Ishikawa (cell line): ENCODE results near the gene RPS6KA2.

Experiments used
- CEBPB ChIP-seq: IDR thresholded peaks from 2 replicates; pipeline ENCODE4 v1.6.1; 2012
- CREB1 ChIP-seq: IDR thresholded peaks from 2 replicates; pipeline ENCODE4 v1.6.1; 2012; ENCODE audit warnings: low read depth
- EGR1 ChIP-seq: IDR thresholded peaks from 2 replicates; pipeline ENCODE4 v1.6.1; 2012
- EP300 ChIP-seq: IDR thresholded peaks from 2 replicates; pipeline ENCODE4 v1.6.1; 2012; ENCODE audit warnings: borderline replicate concordance
- FOXM1 ChIP-seq: IDR thresholded peaks from 2 replicates; pipeline ENCODE4 v1.6.1; 2012; ENCODE audit warnings: low read depth, borderline replicate concordance
- NFIC ChIP-seq: IDR thresholded peaks from 2 replicates; pipeline ENCODE4 v1.6.1; 2012
- RAD21 ChIP-seq: IDR thresholded peaks from 2 replicates; pipeline ENCODE4 v1.6.1; 2012; ENCODE audit warnings: low read depth
- TAF1 ChIP-seq: IDR thresholded peaks from 2 replicates; pipeline ENCODE4 v1.6.1; 2012; ENCODE audit warnings: low read depth, mild to moderate bottlenecking
- TCF12 ChIP-seq: IDR thresholded peaks from 2 replicates; pipeline ENCODE4 v1.6.1; 2012; ENCODE audit warnings: low read depth
- TEAD4 ChIP-seq: IDR thresholded peaks from 2 replicates; pipeline ENCODE4 v1.6.1; 2012
- USF1 ChIP-seq: IDR thresholded peaks from 2 replicates; pipeline ENCODE4 v1.6.1; 2012
- YY1 ChIP-seq: IDR thresholded peaks from 2 replicates; pipeline ENCODE4 v1.6.1; 2012; ENCODE audit warnings: low read depth
- ZBTB7A ChIP-seq: IDR thresholded peaks from 2 replicates; pipeline ENCODE4 v1.6.1; 2012; ENCODE audit warnings: low read depth
- TF ChIP-seq, protein P1 (sequence below): IDR thresholded peaks from 2 replicates; pipeline ENCODE4 v1.6.1; 2012
- TF ChIP-seq, protein P2 (sequence below): IDR thresholded peaks from 2 replicates; pipeline ENCODE4 v1.6.1; 2012; ENCODE audit warnings: low read depth, mild to moderate bottlenecking

The RPS6KA2 gene

DNA sequence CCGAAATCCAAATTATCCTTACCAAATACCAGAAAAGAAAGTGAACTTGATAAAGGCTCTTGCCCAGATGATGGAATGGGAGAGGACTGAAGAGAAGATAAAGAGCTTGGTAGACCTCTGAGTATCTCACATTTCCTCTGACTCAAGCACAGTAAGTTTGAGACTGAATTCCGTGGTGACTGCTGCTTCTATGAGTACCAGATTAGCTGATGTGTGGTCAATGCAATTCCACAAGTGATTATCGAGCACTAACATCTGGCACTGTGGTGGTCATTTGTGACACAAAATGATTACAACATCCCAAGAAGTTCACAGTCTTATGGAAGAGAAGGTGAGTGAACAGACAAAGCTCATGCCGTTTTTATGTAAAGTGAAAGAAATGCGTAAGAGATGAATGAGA is 2.6 kb upstream of the RPS6KA2 start:
- TF ChIP-seq, protein P1, sequence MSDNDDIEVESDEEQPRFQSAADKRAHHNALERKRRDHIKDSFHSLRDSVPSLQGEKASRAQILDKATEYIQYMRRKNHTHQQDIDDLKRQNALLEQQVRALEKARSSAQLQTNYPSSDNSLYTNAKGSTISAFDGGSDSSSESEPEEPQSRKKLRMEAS, result no peak
- TF ChIP-seq RAD21 (no peak), CREB1 (no peak), TEAD4 (no peak), EP300 (no peak), TCF12 (no peak), YY1 (no peak)

GRCh38 chr6:166627875-166628801 is 1.1 kb upstream of the RPS6KA2 start:
- TF ChIP-seq, protein P1, result peak; percentile 60
- TF ChIP-seq TCF12, result 0 out of 2 replicates have a peak, but pooled peaks have one; percentile 39
- no peak for TF ChIP-seq YY1
- TF ChIP-seq, protein P2, sequence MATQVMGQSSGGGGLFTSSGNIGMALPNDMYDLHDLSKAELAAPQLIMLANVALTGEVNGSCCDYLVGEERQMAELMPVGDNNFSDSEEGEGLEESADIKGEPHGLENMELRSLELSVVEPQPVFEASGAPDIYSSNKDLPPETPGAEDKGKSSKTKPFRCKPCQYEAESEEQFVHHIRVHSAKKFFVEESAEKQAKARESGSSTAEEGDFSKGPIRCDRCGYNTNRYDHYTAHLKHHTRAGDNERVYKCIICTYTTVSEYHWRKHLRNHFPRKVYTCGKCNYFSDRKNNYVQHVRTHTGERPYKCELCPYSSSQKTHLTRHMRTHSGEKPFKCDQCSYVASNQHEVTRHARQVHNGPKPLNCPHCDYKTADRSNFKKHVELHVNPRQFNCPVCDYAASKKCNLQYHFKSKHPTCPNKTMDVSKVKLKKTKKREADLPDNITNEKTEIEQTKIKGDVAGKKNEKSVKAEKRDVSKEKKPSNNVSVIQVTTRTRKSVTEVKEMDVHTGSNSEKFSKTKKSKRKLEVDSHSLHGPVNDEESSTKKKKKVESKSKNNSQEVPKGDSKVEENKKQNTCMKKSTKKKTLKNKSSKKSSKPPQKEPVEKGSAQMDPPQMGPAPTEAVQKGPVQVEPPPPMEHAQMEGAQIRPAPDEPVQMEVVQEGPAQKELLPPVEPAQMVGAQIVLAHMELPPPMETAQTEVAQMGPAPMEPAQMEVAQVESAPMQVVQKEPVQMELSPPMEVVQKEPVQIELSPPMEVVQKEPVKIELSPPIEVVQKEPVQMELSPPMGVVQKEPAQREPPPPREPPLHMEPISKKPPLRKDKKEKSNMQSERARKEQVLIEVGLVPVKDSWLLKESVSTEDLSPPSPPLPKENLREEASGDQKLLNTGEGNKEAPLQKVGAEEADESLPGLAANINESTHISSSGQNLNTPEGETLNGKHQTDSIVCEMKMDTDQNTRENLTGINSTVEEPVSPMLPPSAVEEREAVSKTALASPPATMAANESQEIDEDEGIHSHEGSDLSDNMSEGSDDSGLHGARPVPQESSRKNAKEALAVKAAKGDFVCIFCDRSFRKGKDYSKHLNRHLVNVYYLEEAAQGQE, result 0 out of 2 replicates have a peak, but pooled peaks have one; percentile 1

GRCh38 chr6:166626177-166627032 is 646 bp downstream of the RPS6KA2 start:
- TF ChIP-seq ZBTB7A (peak; percentile 88), EP300 (no peak), FOXM1 (no peak), EGR1 (no peak), TCF12 (0 out of 2 replicates have a peak, but pooled peaks have one; percentile 24), NFIC (no peak), CEBPB (0 out of 2 replicates have a peak, but pooled peaks have one; percentile 34), YY1 (no peak; the same call in 1 of the 2 replicates), TAF1 (peak; percentile 47; the same call in 1 of the 2 replicates), RAD21 (no peak)
- TF ChIP-seq, protein P1, result peak; percentile 7; the same call in 1 of the 2 replicates

DNA sequence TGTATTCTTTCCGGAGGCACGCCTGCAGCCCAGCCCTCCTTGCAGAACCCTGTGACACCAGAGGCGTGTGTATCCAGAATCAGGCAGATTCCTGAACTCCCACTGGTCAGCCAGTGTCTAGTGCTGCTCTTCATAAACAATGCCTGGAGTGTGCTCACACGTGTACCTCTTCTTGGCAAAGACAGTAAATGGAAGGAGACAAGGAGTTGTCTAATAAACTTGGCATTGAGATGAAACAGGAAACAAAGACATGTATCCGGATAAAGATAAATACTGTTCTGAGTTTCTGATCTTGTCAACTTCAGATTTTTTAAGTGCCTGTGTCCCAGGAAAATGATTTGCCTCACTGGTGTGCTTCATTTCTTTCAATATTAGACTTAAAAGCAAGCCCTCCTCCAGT is 1.7 kb downstream of the RPS6KA2 start:
- TF ChIP-seq, protein P1, result no peak
- TF ChIP-seq NFIC, result no peak
- no peak for TF ChIP-seq USF1
- TF ChIP-seq EGR1, result no peak
- TF ChIP-seq, protein P2, result no peak
- no peak for TF ChIP-seq ZBTB7A
- no peak for TF ChIP-seq TAF1
- TF ChIP-seq CEBPB, result no peak
- TF ChIP-seq RAD21, result no peak
- TF ChIP-seq YY1, result no peak
- TF ChIP-seq FOXM1, result no peak
- no peak for TF ChIP-seq TEAD4
- TF ChIP-seq EP300, result no peak

DNA sequence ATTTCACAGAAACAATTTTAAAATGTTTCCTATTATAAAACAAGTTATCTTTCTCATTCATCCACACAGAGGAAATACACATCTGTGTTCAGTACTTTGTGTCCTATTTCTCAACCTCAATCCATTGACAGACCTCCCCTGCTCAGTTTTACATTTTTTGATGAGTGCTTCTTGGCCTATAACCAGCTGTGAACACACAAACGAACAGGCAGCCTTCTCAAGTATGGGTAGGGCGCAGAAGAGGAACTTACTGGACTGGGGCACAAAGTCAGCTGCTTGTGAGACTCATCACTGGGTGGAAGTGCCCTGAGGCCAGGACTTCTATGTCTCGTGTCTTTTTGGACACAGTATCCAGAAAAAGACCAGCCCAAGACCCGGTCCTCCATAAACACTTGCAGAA is 2.8 kb downstream of the RPS6KA2 start:
- TF ChIP-seq, protein P2, result no peak
- TF ChIP-seq EGR1 (no peak), CEBPB (no peak), TEAD4 (no peak), TCF12 (no peak), USF1 (no peak), EP300 (no peak), CREB1 (no peak), YY1 (no peak), ZBTB7A (no peak), RAD21 (no peak), NFIC (no peak), FOXM1 (no peak)
- TF ChIP-seq, protein P1, result no peak
